Gastroesophageal sphincter (tissue), 3 donors: ENCODE measurements around the gene CHCHD6.

ENCODE experiments used
- POLR2A ChIP-seq, 2 donors: fragments of 450-650 bp; IDR thresholded peaks; one replicate each; pipeline ENCODE4 v1.6.1; 2017; ENCODE audit warnings: antibody characterized with exemption in 2 of 2, mild to moderate bottlenecking in 2 of 2, moderate library complexity in 1 of 2
- TF ChIP-seq, protein P1 (sequence below), 4 experiments: fragments of 200-600 bp in 2 of 4; fragments of 450-650 bp in 2 of 4; sonication (generic) in 1 of 4; IDR thresholded peaks; one replicate each; pipeline ENCODE4 v1.5.1; 2017 to 2019; ENCODE audit warnings: antibody characterized with exemption in 4 of 4, mild to moderate bottlenecking in 2 of 4, moderate library complexity in 2 of 4

DNA sequence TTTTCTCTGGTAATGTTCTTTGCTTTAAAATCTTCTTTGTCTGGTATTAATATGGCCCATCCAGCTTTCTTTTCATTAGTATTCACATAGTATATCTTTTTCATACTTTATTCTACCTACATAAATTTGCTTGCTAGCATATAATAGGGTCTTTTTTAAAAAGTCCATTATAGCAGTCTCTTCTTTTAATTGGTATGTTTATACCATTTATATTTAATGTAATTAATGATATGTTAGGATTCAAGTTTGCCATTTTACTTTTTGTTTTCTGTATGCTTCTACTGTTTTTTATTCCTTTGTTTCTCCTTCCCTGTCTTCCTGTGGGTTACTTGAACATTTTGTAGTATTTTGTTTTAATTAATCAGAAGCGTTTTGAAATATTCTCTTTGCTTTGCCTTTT, 89.0 kb downstream of the CHCHD6 start:
- TF ChIP-seq, protein P1, sequence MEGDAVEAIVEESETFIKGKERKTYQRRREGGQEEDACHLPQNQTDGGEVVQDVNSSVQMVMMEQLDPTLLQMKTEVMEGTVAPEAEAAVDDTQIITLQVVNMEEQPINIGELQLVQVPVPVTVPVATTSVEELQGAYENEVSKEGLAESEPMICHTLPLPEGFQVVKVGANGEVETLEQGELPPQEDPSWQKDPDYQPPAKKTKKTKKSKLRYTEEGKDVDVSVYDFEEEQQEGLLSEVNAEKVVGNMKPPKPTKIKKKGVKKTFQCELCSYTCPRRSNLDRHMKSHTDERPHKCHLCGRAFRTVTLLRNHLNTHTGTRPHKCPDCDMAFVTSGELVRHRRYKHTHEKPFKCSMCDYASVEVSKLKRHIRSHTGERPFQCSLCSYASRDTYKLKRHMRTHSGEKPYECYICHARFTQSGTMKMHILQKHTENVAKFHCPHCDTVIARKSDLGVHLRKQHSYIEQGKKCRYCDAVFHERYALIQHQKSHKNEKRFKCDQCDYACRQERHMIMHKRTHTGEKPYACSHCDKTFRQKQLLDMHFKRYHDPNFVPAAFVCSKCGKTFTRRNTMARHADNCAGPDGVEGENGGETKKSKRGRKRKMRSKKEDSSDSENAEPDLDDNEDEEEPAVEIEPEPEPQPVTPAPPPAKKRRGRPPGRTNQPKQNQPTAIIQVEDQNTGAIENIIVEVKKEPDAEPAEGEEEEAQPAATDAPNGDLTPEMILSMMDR (IDR thresholded peaks at IDR 0.05) = no peak
- no peak for TF ChIP-seq POLR2A (IDR thresholded peaks at IDR 0.05)
